GM10248 (cell line): ENCODE data around the gene BRD8.

Experiments
- CTCF ChIA-PET: fragments of 300-600 bp; sonication (Branson Sonifier 250); formaldehyde crosslinking; extraction: SDS; loops from one replicate; lab custom pipeline; 2021; ENCODE audit warnings: antibody characterized with exemption; lab: Yijun Ruan, JAX
- POLR2A ChIA-PET: fragments of 350-650 bp; sonication (Branson Sonifier 250); formaldehyde crosslinking; extraction: SDS; loops from one replicate; lab custom pipeline; 2020; ENCODE audit warnings: antibody characterized with exemption; lab: Yijun Ruan, JAX
- DNase-seq: peaks from one replicate; pipeline ENCODE4 v3.0.0; 2012; ENCODE audit errors: extremely low spot score
- TF ChIP-seq, protein P1 (sequence below): IDR thresholded peaks from 2 replicates; pipeline ENCODE4 v1.5.1; 2012; ENCODE audit warnings: mild to moderate bottlenecking, low read depth; ENCODE audit errors: extremely low read depth, missing control alignments, control extremely low read depth

Gene BRD8

DNA sequence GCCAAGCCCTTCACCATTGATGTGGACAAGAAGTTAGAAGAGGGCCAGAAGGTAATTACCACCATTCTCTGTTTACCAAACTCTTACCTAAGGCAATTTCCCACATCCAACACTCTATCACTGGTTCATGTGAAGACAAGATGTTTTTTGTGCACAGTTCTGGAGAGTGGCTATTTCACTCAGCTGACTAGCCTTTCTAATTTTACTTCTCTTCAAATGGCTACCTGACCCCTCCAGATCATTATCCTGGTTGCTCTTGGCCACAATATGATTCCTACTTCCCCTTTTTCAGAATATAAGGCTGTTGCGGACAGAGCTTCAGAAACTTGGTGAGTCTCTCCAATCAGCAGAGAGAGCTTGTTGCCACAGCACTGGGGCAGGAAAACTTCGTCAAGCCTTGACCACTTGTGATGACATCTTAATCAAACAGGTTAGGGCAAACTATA lies 7.6 kb upstream of the BRD8 start:
- ChIA-PET POLR2A (interaction anchor here (1.5 kb wide), 1 partner anchor 27 kb away, joined by 4 read pairs; the partner anchor contains the start of gene CDC23), CTCF (interaction anchor here (1.0 to 4.0 kb wide), 9 partner anchors 9 to 318 kb away, joined by 3 to 21 read pairs (median 3); partner anchors contain the start of genes EGR1 and KDM3B)
- TF ChIP-seq, protein P1, sequence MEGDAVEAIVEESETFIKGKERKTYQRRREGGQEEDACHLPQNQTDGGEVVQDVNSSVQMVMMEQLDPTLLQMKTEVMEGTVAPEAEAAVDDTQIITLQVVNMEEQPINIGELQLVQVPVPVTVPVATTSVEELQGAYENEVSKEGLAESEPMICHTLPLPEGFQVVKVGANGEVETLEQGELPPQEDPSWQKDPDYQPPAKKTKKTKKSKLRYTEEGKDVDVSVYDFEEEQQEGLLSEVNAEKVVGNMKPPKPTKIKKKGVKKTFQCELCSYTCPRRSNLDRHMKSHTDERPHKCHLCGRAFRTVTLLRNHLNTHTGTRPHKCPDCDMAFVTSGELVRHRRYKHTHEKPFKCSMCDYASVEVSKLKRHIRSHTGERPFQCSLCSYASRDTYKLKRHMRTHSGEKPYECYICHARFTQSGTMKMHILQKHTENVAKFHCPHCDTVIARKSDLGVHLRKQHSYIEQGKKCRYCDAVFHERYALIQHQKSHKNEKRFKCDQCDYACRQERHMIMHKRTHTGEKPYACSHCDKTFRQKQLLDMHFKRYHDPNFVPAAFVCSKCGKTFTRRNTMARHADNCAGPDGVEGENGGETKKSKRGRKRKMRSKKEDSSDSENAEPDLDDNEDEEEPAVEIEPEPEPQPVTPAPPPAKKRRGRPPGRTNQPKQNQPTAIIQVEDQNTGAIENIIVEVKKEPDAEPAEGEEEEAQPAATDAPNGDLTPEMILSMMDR = no peak
- peak; percentile 33 for DNase-seq

DNA sequence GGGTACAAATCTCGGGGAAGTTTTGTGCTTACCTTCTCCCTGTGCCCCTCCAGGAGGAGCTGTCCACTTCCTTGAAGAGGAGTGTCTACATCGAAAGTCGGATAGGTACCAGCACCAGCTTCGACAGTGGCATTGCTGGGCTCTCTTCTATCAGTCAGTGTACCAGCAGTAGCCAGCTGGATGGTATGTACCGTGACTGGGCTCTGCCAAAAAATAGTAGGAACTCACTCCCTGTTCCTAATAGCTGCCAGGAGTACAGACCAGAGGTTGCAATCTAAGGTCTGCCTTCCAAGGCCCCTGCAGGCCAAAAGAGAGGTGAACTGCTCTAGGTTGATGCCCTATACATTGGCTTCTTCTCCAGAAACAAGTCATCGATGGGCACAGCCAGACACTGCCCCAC lies 4.4 kb upstream of the BRD8 start:
- no peak for DNase-seq
- TF ChIP-seq, protein P1 = no peak
- POLR2A ChIA-PET = no interaction called here
- CTCF ChIA-PET = interaction anchor here (0.9 to 1.8 kb wide), 4 partner anchors 13 to 229 kb away, joined by 3 to 5 read pairs (median 4); no protein-coding TSS in a partner anchor

DNA sequence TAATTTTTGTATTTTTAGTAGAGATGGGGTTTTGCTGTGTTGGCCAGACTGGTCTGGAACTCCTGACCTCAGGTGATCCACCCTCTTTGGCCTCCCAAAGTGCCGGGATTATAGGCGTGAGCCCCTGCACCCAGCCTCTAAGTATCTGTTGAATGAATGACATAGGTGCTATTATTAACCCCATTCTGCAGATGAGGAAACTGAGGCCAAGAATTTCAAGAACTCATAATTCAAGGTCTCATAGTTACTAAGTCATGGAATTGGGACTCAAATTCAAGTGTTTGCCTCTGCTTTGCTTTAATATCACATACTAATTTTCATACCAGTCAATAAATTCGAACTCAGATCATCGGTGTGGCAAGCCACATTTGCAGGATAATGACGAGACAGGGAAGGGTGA lies 2.4 kb upstream of the BRD8 start:
- ChIA-PET CTCF (interaction anchor here (0.6 to 4.8 kb wide), 12 partner anchors 8 to 322 kb away, joined by 3 to 32 read pairs (median 4); partner anchors contain the start of gene KDM3B), POLR2A (no interaction called here)
- TF ChIP-seq, protein P1 = no peak
- no peak for DNase-seq

DNA sequence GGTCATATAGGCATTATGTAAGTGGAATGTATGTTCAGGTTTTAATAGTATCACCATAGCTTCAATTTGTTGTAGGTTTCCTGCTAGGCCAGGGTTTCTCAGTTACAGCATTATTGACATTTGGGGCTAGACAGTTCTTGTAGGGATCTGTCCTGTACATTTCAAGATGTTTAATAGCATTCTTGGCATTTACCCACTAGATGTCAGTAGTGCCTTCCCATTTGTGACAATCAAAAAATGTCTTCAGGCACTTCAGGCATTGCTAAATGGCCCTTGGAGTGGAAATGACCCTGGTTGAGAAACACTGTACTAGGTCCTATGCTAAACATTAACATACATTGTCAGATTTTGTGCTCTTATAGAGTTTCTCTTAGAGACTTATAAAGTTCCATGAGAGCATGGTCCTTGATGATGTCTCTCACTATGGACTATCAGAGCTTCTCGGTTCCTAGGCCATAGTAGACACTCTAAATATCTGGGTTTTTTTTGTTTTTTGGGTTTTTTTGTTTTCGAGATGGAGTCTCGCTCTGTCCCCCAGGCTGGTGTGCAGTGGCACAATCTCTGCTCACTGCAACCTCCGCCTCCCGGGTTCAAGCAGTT lies 1.9 kb upstream of the BRD8 start:
- DNase-seq = peak; percentile 53
- TF ChIP-seq, protein P1 = peak; percentile 53
- POLR2A ChIA-PET = no interaction called here

DNA sequence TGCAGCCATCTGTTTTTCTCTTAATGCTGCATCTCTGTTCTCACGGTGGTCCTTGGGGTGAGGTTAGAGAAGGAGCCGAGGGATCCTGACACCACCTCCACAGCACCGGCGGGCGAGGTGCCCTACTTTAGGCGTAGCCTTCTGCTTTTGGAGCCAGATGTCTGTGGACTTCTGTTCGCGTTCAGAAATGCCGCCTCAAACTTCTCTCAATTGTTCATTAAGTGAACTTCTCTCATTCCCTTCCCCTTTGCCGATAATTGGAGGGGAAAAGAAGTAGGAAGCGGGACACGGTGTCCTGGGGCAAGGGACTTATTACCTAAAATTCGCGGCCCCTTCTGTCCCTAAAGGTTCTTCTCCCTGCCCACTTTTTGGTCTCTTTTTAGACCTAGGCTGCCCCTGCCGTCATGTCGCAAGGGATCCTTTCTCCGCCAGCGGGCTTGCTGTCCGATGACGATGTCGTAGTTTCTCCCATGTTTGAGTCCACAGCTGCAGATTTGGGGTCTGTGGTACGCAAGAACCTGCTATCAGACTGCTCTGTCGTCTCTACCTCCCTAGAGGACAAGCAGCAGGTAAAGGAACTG lies 937 bp upstream of the BRD8 start:
- ChIA-PET POLR2A (no interaction called here), CTCF (interaction anchor here (0.6 to 4.8 kb wide), 14 partner anchors 8 to 232 kb away, joined by 3 to 32 read pairs (median 3); partner anchors contain the start of genes CDC23 and KDM3B)
- no peak for DNase-seq
- TF ChIP-seq, protein P1 = no peak

More for the DNA sequence above, 1.9 kb upstream of the BRD8 start:
- CTCF ChIA-PET = interaction anchor here (0.6 to 4.8 kb wide), 16 partner anchors 8 to 323 kb away, joined by 3 to 32 read pairs (median 4); partner anchors contain the start of gene KDM3B

DNA sequence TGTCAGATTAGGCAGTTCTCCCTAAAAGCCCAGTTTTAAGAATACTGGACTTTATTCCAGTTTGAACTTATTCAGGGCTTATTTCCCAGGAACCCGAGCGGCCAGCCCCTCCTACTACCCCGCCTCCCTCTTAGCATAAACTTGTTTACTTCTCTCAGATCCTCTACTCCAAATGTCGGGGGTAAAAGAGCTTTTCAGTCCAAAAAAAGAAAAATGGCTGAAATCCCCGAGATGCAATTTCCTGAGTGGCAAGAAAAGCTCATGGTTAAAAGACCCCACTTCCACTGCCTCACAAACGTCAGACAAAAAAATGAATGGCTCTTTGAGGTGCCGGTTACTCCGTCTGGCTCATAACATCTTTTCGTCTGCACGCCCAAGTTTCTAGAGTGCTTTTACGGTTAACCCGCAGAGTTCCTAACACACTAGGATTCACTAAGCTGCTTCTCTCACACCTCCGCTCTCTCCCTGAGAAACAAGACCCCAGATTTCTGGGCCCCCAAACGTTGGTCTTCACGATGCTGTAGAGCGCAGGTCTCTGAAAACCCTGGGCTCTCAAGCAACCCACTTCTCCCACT lies 402 bp downstream of the BRD8 start:
- CTCF ChIA-PET = interaction anchor here (1.1 to 4.8 kb wide), 7 partner anchors 8 to 370 kb away, joined by 3 to 32 read pairs (median 3); partner anchors contain the start of gene KDM3B
- POLR2A ChIA-PET = interaction anchor here (0.6 kb wide), 1 partner anchor 376 kb away, joined by 3 read pairs; no protein-coding TSS in a partner anchor
- peak; percentile 58 for DNase-seq
- TF ChIP-seq, protein P1 = no peak
